ENCODE measurements around the gene GRIK1.

GRIK1 gene

DNA sequence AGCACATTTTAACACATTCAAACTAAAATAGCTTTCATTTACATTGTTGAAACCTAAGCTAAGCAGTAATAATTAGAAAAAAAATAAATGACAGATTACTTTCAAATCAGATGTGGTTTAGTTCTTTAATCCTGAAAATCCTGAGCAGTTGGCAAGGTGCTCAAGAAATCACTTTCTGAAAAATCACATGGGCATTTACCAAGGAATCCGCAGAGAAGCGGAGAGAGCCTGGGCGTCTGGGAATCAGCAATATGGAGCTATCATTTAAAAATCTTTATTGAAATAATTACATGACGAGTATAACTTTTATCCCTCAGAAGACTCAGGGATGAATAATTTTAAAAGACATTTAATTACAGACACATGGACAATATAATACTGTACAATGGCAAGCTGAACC, 30.2 kb downstream of the GRIK1 start:
- no peak for DNase-seq (ENCODE audit: low spot score)

- DNase-seq (ENCODE audit: low spot score), result no peak
These were observed 35.2 kb downstream of the GRIK1 start for GRCh38 chr21:29904359-29905282.

DNA sequence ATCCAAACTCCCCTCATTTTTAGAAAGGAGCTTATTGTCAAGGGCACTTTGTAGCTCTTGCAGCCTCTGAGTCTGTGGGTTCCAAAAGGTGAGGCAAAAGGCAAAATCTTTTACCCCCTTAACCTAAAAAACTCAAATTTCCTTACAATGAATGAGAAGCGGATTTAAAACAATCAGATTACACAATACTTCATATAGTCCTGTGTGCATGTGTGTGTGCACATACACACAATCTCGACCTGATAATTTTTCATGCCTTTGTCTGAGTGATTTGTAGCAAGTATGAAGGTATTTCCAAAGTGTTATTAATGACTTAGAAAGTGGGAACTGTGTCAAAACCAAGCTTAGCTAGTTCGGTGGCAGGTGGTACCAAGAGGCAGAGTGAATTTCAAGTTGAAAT, 42.9 kb downstream of the GRIK1 start:
- DNase-seq (ENCODE audit: low spot score), result no peak

GRCh38 chr21:29893687-29894086, 46.1 kb downstream of the GRIK1 start:
- no peak for DNase-seq (ENCODE audit: low spot score)

DNA sequence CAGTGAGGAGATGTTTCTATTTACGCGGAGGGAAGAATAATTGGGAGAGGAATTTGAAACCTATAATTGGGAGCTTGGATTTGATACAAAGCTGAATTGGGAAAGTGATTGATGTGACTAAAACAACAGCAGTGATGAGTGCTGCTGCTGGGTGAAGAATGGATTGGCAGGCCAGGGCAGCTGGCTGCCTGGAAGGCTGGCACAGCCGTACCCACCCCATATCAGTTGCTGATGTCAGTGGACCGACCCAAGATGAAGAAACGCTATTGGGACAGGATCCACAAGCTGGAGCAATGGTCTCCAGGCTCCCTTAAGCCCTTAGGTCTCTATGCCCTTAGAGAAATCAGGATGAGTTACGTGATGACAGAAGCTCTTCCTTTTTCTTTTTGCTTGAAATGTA, 47.4 kb downstream of the GRIK1 start:
- no peak for DNase-seq (ENCODE audit: low spot score)

DNA sequence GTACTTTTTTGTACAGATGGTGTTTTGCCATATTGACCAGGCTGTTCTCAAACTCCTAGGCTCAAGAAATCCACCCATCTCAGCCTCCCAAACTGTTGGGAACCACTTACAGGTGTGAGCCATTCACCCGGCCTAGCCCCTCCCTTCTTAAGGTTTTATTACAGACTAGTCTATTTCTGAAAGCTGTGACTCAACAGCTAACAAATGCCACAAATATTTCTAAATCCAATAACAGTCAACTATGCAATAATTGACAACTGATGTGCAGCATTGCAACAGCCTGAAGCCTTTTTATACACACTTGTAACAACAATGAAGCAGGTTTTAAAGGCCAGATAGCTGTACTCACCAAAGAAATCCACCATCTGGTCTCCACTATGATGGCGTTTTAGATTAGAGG, 51.4 kb downstream of the GRIK1 start:
- no peak for DNase-seq (ENCODE audit: low spot score)

DNA sequence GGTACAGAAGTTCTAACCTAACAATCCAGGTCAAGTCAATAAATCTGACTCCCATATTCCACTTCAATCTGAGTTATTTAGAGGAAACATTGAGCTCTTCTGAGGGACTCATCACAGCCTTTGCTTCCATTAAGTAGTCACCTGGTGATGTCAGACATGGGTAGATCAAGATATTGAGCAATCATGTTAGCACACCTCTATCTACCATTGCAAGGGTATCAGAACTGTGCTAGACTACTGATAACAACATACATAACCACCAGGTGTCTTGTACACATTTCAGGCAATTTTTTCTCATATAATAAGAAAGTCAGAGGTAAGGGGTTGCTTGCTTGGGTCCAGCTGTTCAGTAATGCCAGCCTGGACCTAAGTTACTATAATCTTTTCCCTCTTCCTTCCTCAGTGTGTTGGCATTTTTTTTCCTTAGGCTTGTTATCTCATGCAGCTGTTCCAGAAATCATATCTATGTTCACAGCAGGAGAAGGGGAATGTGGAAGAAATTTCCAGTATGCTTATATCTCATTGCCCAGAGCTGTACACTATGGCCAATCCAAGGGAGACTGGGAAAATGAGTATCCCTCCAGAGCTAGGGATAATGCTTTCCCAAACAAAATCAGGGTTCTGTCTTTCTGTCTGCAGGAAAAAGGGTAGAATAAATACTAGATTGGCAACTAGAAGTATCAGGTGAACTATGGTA, 52.3 kb downstream of the GRIK1 start:
- DNase-seq (ENCODE audit: low spot score), result no peak

GRCh38 chr21:29885491-29885890, 54.3 kb downstream of the GRIK1 start:
- DNase-seq (ENCODE audit: low spot score), result no peak

DNA sequence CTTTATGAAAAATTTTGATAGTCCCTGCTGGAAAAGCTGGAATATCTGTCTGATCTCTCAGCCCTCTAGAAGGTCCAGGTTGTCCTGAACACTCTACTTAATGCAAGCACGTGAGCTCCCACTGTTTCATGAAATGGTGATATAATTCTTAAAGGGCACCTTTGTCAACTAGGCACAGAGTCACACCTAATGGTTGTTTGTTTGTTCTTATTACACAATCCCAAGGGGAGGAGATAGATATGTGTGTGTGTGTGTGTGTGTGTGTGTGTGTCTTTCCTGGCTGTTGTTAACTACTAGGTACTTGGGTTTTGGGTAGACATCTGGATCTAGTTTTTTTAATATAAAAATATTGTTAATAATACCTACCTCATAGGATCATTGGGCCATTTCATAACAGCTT, 63.9 kb downstream of the GRIK1 start:
- no peak for DNase-seq (ENCODE audit: low spot score)

DNA sequence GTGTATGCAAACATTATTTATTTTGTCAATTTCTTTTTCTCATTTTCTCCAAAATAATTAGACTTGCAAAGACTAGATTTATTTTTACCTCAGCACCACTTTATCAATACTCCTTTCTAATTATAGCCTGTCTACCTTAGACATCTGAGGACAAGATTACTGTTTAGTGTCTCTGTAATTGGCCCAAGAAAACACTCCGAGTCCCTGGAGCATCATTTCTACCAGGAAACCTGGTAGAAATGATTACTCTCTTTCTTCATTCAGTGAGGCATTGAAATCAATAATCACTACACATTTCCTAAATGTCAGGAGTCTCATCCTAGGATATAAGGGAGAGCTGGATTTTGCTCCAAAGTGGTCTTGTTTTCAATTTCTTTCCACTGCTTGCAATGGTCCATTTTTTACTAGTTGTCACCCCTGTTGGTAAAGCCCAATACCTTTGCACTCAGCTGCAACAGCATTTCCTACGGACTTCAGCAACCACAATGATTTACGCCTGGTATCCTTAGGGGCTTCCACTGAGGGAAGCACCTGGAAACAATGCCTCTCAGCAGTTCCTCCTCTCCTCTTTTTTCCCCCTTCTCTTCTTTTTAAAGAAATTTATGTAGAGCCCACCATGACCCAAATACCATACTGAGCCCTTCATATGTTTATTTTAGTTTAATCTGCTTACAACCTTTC, 64.6 kb downstream of the GRIK1 start:
- no peak for DNase-seq (ENCODE audit: low spot score)

- no peak for DNase-seq (ENCODE audit: low spot score)
These were observed 65.9 kb downstream of the GRIK1 start for GRCh38 chr21:29873908-29874307.

DNA sequence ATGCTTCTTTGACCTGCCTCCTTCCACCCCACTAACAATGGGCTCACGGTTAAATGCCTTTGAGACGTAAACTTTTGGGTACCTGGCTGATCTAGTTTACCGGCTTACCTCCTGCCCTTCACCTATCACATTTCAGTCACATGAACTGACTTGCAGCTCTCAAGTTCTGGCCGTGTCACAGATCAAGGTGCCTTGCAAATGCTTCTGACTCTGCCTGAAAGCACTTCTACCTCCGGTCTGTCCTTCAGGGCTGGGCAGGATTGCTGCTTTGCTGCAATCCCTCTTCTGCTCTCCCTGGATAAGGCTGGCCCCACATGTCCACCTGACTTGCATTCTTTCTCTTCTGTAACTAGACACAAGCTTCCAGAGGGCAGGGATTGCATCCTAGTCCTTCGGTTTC, 69.0 kb downstream of the GRIK1 start:
- no peak for DNase-seq (ENCODE audit: low spot score)

GRCh38 chr21:29867796-29868195, 72.0 kb downstream of the GRIK1 start:
- no peak for DNase-seq (ENCODE audit: low spot score)

DNA sequence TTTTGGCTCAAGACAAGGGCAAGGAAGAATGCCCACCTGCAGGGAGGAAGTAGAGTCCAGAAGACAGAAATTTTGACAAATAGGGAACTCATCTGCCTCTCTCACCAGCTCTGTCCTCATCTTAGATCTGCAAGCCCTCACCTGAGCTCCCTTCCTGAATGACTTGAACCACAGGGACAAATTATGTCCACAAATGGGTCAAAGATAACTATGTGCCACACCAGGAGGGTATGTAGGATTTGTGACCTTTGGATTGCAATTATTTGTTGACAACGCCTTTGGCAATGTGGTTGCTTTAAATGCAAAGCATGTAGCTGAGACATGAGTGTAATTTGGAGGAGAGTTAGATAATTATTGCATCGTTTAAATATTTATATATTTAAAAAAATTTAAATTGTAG, 79.5 kb downstream of the GRIK1 start:
- DNase-seq (ENCODE audit: low spot score), result no peak

DNA sequence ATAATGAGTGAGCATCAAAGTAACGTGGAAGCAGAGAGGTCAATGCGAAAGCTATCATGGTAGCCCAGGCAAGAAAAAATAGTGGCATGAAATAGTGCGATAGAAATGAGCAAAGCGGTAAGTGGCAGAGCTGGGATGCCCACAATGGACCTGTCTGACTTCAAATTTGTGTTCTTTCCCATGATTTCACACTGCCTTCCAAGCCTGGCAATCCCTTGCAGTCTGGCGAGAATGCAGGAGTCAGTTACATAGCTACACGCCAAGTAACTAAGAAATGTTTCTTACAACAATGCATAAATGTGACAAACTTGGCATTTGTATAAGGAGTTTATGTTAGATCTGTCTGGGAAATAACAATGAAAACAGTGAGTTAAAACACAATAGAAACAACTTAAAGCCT, 82.6 kb downstream of the GRIK1 start:
- DNase-seq (ENCODE audit: low spot score), result no peak

DNA sequence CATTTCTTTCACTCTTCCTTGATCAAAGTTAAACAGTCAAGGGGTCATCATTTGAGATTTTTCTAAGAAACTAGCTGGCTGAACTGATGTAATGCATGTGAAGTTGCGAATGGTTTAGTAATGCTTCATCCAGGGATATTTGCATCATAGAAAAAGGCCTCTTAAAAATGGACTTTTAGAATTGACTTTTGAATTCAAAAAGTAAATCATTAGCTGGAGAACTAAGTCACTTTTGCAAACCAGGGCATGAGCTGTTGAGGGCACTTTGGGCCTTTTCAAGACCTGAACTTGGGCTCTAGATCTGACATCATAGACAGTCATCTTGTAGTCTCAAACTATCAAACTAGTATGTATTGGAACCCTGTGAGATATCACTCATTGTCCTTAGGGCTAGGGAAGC, 85.0 kb downstream of the GRIK1 start:
- DNase-seq (ENCODE audit: low spot score), result no peak

DNA sequence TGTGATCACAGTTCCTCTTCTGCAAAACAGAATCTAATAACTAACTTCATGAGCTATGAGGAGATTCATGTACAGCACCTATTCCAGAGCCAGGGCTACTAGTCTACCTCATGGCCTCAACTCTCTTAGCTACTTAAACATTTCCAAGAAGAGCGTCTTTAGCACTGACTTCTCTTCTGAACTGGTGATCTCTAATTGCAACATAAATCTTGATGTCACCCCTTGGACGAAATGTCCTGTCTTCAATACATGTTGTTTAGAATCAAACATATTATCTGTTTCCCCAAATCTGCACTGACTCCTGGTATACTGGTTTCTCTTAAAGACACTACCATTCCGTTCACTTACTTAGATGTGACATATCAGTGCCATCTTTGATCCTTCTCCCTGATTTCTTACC, 88.2 kb downstream of the GRIK1 start:
- no peak for DNase-seq (ENCODE audit: low spot score)

DNA sequence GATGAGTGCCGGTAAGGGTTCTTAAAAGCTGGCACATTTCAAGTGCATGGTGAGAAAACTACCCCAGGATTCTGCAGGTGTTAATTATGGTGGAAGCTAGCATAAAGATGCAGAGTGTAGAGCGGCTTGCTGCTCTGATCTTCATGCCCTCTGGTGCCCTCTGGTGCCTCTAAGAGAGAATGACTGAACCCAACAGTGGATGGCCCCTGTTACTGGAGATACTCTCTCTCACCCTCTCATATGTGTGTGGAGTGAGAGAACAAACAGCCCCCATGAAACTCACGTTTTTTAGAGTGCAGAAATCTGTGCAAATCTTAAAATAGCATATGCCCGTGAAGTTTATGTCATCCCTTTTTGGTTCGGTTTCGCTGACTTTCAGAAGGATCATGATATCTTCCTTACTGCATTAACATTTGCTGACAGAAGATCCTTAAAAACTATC, 90.0 kb downstream of the GRIK1 start:
- peak; percentile 77 for DNase-seq (ENCODE audit: low spot score)

DNA sequence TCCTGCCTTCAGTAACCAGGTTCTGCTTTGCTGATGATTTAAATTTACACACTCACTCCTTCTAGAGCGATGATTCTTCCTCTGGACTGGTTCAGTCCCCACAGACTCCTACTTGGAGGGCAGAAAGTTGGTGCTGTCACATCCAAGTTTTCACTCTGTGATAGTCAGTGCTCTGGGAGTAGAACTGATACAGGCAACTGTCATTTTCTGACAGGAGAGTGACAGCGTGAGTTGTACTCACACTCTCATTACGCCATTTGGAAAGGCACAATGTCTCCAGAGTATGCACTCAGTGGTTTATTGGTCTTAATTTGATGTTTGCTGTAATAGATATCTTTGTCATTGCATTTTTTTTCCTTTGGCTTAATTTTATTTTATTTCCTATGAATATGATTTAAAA, 96.0 kb downstream of the GRIK1 start:
- DNase-seq (ENCODE audit: low spot score), result no peak

DNA sequence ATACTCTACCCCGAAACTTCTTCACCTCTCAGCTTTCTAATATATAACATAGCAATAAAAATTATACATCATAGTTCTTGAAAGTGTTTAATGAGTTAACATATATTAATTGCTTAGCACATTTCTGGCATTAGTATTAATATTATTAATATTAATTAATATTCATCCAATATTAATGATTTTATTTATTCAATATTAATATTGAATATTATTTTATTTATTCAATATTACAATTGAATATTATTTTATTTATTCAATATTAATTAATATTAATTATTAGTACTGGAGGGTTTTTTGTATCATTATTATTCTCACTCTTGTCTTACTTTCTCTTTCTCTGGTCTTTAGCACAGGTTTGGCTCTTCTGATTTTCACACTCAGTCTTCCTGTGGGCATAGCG, 105.2 kb downstream of the GRIK1 start:
- DNase-seq (ENCODE audit: low spot score), result no peak

- DNase-seq (ENCODE audit: low spot score), result no peak
These were observed 107.6 kb downstream of the GRIK1 start for GRCh38 chr21:29832217-29832616.

DNA sequence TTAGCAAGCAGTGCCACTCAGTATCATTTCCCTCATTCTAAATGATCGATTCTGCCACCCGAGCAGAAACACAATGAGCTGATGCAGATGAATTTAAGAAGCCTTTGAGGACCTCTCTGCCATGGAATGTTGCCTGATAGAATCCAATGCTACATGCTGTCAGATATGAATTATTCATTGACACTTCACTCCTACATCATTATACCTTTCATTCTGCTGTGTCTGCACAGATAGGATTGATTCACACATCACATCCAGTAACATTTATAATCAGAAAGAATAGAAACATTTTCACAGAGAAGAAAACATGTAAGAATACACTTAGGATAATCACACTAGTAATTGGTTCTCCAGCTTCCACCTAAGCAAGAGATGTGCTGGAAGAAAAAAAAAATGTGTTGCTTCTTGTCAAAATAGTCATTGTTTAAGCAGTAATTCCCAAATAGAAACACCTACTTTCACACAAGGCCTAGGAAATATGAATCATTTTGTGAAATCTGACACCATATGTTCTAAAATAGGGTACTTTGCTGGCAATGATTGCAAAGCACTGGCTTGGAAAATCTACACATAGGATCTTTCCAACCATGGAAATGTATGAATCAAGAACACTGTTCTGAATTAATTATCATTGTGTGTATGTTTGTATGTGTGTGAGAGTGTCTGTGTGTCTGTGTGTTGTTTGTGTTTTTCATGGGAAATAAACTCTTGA, 110.1 kb downstream of the GRIK1 start:
- no peak for DNase-seq (ENCODE audit: low spot score)
